Activated naive CD4-positive, alpha-beta T cell treated with Interleukin-2 at 50 U/mL for 16 hours (primary cell): ENCODE results near the gene RORB.

ENCODE experiments used
- DNase-seq: peaks from one replicate; pipeline ENCODE4 v3.0.0-alpha.2; 2020

The RORB gene

DNA sequence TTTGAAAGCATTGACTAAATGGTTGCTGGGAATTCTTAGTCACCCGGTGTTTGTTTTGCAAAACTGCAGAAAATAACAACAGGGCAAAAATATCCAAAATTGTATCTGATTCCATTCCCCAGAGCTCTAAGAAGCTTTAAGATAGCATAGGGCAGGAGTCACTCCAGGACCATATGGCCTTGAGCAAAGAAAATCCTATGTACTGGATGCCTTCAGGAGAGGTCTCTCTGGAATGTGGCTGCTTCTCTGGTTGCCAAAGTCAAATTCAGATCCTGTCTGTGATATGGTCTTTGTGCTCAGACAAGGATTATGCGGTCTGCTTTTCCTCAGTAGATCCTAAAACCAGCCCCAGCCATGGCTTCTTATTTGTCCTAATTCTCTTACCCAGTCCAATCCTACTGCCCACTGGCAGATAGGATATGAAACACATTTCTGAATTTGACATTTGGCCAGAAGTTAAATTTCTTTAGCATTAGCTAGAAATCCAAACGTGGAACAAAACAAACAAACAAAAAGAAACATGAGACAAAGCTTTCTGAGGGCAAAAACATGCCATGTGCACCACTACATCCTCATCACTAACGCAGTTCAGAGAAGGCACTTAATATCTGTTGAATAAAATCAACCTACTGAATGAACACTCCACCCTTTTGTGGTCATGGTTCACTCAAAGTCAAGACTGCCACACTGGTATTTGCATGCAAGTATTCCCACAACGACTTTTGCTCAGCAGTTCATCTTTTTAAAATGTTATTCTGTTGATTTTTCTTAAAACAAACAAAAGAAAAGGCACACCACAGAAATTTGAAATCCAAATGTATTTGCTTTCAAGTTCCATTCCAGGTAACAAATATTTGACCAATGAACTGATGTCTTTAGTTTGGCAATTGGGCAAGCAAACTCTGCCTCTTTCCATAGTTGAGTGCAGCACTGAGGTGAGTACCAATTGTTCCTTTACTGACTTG, 224.8 kb downstream of the RORB start:
- DNase-seq, result no peak

DNA sequence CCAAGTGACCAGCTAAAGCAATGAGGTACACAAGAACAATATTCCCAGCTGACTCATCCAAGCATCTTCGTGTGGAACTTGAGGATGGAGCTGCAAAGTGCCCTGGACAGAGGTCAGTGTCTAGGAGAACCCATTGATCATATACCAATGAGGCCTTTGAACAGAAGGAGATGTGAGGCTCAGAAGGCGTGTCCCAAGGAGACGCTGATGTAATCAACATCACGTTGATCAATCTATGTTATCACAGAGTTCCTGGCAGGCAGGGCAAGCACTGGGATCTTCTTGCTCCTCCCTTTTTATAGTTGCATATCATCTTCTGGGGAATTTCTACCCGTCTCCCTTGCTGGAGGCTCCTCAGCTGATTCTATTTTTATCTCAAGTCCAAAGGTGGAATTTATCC, 227.2 kb downstream of the RORB start:
- no peak for DNase-seq

DNA sequence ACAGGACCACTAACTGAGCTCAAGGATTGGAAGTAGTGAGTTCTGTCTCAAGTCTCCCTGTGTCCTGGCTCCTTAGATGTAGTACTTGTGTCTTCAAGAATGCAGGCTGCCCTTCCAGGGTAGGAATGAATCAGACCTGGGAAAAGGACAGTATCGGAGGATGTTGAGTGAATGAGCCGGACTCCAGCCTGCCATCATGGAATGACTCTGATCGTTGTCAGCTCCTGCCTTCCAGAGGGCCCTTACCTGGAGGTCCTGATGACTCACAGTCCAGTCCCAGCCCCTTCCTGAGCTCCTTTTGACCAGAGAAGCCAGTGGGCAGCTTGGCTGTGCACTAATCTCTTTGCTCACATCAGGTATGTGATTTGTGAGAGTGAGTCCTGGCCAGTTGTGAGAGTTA, 229.4 kb downstream of the RORB start:
- no peak for DNase-seq

DNA sequence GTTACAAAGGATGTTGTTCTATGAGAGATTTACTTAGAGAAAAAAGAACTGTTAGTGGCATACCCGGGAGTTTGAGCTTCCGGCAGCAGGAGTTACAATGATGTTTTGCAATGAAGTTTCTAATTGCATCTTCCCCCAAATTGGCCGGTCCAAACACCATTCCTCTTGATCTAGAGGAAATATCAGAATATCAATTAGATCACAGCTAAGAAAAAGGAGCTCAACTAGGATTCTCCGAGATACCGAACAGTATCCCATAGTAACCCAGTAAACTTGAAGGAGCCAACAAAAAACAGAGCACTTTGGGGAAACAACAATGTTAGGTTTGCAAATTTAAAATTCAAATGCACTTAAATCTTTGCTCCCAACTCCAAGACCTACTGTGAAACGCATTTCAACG, 231.0 kb downstream of the RORB start:
- no peak for DNase-seq

DNA sequence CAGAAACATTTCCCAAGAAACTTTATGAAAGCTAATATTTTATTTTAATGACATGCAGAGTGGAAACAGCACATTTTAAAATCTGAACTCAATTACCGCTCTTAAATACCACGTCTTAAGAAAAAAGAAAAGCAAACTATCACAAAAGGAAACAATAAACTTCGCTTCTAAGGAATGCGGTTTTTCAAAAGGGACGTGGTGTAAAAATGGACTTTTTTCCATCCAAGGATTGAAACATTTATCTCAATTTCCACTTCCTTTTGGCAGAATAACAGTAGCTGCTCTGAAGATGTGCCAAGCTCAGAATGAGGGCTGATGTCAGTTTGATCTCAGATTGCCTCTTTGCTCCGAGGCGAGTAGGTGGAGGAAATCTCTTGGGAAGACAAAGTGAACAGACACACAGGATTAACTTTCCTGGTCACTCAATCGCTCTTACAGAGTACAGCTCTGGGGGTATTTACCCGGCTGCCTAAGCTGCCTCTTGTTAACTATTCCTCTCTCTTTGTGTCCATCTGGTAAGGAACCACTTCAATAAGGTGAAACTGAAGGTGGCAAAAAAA, 232.1 kb downstream of the RORB start:
- DNase-seq, result no peak

DNA sequence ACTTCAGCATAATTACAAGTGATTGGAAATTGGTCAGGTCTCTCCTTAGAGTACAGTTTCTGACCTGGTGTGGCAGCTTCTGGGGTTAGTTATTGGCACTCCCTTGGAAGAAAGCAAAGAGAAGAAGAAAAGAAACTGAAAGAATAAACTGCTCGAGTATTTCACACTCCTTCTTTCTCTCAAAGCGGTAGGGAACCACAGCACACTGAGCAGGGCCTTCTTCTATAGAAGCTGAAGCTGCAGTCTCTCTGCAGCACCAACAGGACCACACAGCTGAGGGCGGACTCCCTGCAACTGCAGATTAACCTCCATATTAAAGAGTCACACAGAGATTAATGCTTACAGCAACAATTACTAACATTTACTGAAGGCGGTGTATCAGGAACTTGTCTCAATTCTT, 238.6 kb downstream of the RORB start:
- DNase-seq, result no peak

DNA sequence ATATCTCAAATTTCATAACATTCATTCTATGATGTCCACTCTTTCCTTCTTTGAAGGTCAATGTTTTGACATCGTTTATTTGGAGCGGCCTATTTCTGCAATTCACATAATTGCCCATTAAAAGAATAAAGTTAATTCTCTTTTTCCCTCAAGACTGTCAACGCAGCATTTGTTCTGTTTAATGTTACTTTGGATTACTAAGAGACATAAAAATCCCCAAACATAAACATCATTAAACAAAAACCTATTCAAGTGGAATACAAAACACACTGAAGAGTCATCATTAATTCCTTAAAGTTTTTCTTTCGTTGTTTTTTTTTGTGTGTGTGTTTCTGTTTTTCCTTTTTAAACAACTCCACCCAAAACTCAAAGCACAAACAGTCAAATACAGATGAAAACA, 239.5 kb downstream of the RORB start:
- no peak for DNase-seq

DNA sequence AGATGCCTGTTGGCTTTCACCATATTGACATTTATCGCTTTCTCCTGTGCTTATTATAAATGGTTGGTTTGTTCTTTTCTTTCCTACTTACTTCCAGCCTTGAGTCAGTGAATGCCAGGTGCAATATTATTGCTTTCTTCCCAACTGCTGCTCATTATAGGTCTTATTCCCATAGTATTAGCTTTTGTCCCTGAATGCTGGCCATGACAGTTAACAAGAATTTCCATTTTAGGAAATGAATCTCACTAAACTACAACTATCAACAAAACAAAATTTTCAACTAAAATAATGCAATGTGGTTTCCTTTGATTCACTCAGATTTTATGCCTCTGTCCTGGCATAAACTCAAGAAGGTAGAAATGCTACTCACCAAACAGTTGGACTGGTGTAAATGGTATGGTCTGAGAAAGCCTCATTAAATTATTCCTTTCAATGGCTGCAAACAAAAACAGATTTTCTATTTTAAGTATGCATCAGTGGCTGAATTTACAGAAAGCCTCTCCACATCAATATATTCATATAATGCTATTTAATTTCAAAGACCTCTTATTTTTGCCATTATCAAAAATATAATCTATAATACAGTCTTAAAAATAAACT, 245.2 kb downstream of the RORB start:
- no peak for DNase-seq
